NOMO-1 (cell line): ENCODE measurements around the gene C1orf210.

Experiments
- DNase-seq, 2 experiments: peaks; one replicate each; lab custom pipeline; 2025; ENCODE audit not compliant: unreplicated experiment in 2 of 2; lab: John Stamatoyannopoulos, UW

Gene C1orf210

GRCh38 chr1:43253876-43254275, 31.5 kb downstream of the C1orf210 start:
- DNase-seq: no peak

GRCh38 chr1:43253173-43253572, 32.2 kb downstream of the C1orf210 start:
- no peak for DNase-seq

GRCh38 chr1:43252225-43252624, 33.2 kb downstream of the C1orf210 start:
- no peak for DNase-seq

- no peak for DNase-seq
Observed at GRCh38 chr1:43251024-43251423, 34.4 kb downstream of the C1orf210 start.

GRCh38 chr1:43250351-43250761, 35.0 kb downstream of the C1orf210 start:
- no peak for DNase-seq

GRCh38 chr1:43247256-43247921, 38.0 kb downstream of the C1orf210 start:
- DNase-seq: no peak

GRCh38 chr1:43246466-43247213, 38.7 kb downstream of the C1orf210 start:
- no peak for DNase-seq

GRCh38 chr1:43243299-43243698, 42.1 kb downstream of the C1orf210 start:
- DNase-seq: no peak

GRCh38 chr1:43241413-43241836, 44.0 kb downstream of the C1orf210 start:
- DNase-seq: no peak

- peak; percentile 65 to 93 for DNase-seq
Observed at GRCh38 chr1:43239484-43239883, 45.9 kb downstream of the C1orf210 start.

- no peak for DNase-seq
Observed at GRCh38 chr1:43238991-43239469, 46.4 kb downstream of the C1orf210 start.

- DNase-seq: peak; percentile 1 to 37
Observed at GRCh38 chr1:43238085-43238484, 47.3 kb downstream of the C1orf210 start.

- no peak for DNase-seq
Observed at GRCh38 chr1:43237121-43237520, 48.3 kb downstream of the C1orf210 start.

GRCh38 chr1:43235451-43236121, 49.8 kb downstream of the C1orf210 start:
- no peak for DNase-seq

GRCh38 chr1:43235040-43235439, 50.3 kb downstream of the C1orf210 start:
- DNase-seq: no peak

- DNase-seq: no peak
Observed at GRCh38 chr1:43234267-43234666, 51.1 kb downstream of the C1orf210 start.

GRCh38 chr1:43233631-43234030, 51.8 kb downstream of the C1orf210 start:
- no peak for DNase-seq

- no peak for DNase-seq
Observed at GRCh38 chr1:43232482-43232881, 52.9 kb downstream of the C1orf210 start.

GRCh38 chr1:43232074-43232473, 53.3 kb downstream of the C1orf210 start:
- DNase-seq: no peak
